OCI-LY3 (cell line): ENCODE results near the gene PLA2G2A.

Experiments used
- CTCF ChIP-seq: fragments of 200-600, 300-600 bp; sonication (generic); IDR thresholded peaks from 2 replicates; pipeline ENCODE4 v1.5.1; 2014; ENCODE audit warnings: antibody characterized with exemption, low read length, low read depth
- EZH2phosphoT487 ChIP-seq: fragments of 200-600 bp; shearing (Covaris generic); IDR thresholded peaks from 2 replicates; pipeline ENCODE4 v1.6.1; 2018; ENCODE audit warnings: antibody characterized with exemption, mixed run types, low read depth

GRCh38 chr1:20008391-20008841, 29.0 kb upstream of the PLA2G2A start:
- TF ChIP-seq EZH2phosphoT487 (no peak), CTCF (no peak)
